Measurements from ENCODE around the gene MYO1H. TPM values are rescaled to one million over a fixed set of nuclear protein-coding genes. Genes with fewer than 3 reads are reported as not detected.
A peak's percentile ranks its signal among the peaks of the same experiment; 100 is the strongest.

The MYO1H gene
- total RNA-seq, 1 experiment from 2014 or later: not detected

DNA sequence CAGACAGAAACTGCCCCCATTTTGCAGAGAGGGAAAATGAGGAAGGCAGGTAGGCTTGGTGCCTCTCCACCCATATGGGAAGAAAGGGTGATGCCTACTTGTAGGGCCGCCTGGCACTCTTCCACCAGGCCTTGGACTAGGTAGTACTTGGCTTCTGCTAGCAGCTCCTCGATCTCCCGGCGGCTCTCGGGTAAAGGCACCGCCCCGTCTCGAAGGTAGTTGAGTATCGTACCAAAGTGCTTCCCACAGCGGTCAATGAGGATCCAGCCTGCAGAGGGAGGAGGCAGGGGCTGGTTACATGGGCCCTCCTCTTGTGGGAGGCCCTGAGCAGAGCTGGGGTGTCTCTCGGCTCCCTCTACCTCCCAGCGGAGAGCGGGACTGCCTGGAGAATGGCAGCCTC is 112.8 kb downstream of the MYO1H start:
- Histone ChIP-seq H3K4me3 (ENCODE audit: low read length) (no peak overlapping the region), H3K36me3 (ENCODE audit: insufficient read depth, low read length) (peaks cover 16% of the 10 kb centered on the region; the same call in 1 of the 2 replicates), H3K79me2 (ENCODE audit: low read length) (peaks cover 68% of the 10 kb centered on the region), H2AFZ (ENCODE audit: low read length) (no peak overlapping the region), H3K27me3 (ENCODE audit: low read length) (no peaks in the 10 kb centered on the region), H3K9ac (ENCODE audit: low read length) (no peak overlapping the region), H3K9me2 (replicated peaks; ENCODE audit: insufficient read depth, low read length) (no peaks in the 10 kb centered on the region), H3K4me1 (ENCODE audit: low read length) (peaks cover 13% of the 10 kb centered on the region), H4K20me1 (ENCODE audit: insufficient read depth, low read depth, low read length) (no peaks in the 10 kb centered on the region), H3K4me2 (ENCODE audit: low read depth, low read length, poor library complexity, severe bottlenecking) (no peak overlapping the region), H3K27ac (ENCODE audit: low read length) (no peak overlapping the region), H3K9me3 (ENCODE audit: low read length) (no peaks in the 10 kb centered on the region)
- DNase-seq: no peak

DNA sequence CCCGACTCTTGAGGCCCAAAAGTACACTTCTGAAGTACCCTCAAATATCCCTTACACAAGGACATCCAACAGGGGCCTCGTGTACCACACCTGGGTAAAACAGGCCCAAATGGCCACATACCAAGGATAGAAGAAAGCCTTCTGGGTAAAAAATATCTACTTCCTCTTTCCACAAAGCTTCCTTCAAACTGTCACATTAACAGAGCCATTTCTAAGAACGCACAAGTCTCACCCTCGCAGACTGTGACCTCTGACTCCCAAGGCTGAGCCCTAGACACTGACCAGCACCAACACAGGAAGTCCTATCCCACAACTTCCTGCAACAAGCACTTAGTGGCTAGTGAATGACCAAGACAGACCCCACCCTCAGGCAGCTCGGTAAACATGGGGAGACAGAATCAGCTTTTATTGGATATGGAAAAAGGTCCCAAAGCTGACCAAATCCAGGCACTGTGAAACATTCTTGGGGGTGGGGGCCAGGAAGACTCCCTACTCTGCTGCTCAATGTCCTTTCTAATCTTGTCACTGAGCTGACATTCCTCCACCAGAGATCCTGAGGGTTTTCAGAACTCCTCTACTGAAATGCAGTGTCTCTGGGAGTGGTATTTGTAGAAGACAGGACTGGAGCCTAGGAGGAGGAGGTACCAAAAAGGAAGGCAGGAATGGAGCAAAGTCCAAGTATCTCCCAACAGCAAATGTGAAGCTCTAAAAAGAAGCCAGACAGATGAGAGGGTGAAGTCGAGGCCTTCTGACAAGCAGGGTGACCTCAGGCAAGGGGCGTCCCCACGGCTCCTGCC is 113.5 kb downstream of the MYO1H start:
- Histone ChIP-seq H3K4me1 (ENCODE audit: low read length) (peaks cover 13% of the 10 kb centered on the region), H3K9me3 (ENCODE audit: low read length) (no peaks in the 10 kb centered on the region), H3K9ac (ENCODE audit: low read length) (no peak overlapping the region), H3K27me3 (ENCODE audit: low read length) (no peaks in the 10 kb centered on the region), H3K9me2 (replicated peaks; ENCODE audit: insufficient read depth, low read length) (no peaks in the 10 kb centered on the region), H4K20me1 (ENCODE audit: insufficient read depth, low read depth, low read length) (peaks cover 3% of the 10 kb centered on the region; the same call in 1 of the 2 replicates), H3K4me3 (ENCODE audit: low read length) (no peak overlapping the region), H2AFZ (ENCODE audit: low read length) (no peak overlapping the region), H3K27ac (ENCODE audit: low read length) (no peak overlapping the region), H3K4me2 (ENCODE audit: low read depth, low read length, poor library complexity, severe bottlenecking) (no peak overlapping the region), H3K79me2 (ENCODE audit: low read length) (peaks cover 75% of the 10 kb centered on the region), H3K36me3 (ENCODE audit: insufficient read depth, low read length) (peaks cover 16% of the 10 kb centered on the region; the same call in 1 of the 2 replicates)
- peak; percentile 66 for DNase-seq

DNA sequence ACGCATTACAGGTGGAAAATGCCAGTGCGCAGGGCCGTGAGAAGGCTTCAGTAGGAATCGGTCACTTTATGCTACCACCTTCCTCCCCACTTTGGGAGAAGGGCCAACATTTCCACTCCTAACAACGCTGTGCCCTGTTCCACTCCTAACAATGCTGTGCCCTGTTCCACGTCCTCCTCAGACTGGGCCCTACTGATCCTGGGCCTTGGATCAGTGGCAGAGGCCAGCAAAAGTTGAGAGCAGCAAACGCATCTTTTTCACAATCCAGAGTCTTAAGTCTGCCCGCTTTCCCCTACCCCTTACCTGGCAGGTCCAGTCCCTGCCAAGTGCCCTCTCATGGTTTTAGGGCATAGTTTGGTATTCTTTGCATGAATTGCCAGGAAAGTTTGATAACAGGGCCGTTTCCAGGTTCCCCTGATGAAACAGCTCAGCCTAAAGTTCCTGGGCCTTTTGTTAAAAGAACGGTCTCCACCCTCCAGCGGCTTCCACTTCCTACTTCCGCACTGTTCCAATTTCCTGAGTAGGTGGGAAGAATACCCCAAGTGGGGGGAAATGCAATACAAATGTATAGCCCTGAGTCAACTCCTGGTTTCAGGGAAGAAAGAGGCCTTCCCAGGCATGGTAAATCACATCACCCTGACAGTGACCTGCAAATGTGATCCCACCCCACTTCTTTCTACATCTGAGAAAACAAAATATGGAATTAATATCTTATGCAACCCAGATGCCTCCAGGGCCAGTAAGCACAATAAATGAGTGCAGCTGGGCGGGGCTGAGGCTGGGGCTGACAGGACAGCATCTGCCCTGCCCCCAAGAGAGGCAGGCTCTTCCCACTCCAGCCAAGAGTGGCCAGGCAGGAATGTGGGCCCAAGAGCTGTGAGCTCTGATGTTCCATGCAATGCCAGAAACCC is 114.4 kb downstream of the MYO1H start:
- H2AFZ ChIP-seq (ENCODE audit: low read length): no peak overlapping the region
- no peak overlapping the region for H3K4me3 ChIP-seq (ENCODE audit: low read length)
- H3K4me2 ChIP-seq (ENCODE audit: low read depth, low read length, poor library complexity, severe bottlenecking): no peak overlapping the region
- H3K27me3 ChIP-seq (ENCODE audit: low read length): no peaks in the 10 kb centered on the region
- H3K4me1 ChIP-seq (ENCODE audit: low read length): peaks cover 13% of the 10 kb centered on the region
- H3K9me3 ChIP-seq (ENCODE audit: low read length): no peaks in the 10 kb centered on the region
- H3K79me2 ChIP-seq (ENCODE audit: low read length): peaks cover 83% of the 10 kb centered on the region
- no peaks in the 10 kb centered on the region for H3K9me2 ChIP-seq (replicated peaks; ENCODE audit: insufficient read depth, low read length)
- DNase-seq: no peak
- peaks cover 6% of the 10 kb centered on the region; the same call in 1 of the 2 replicates for H4K20me1 ChIP-seq (ENCODE audit: insufficient read depth, low read depth, low read length)
- no peak overlapping the region for H3K9ac ChIP-seq (ENCODE audit: low read length)
- 0 out of 2 replicates have a peak, but pooled peaks cover 8% of the 10 kb centered on the region for H3K36me3 ChIP-seq (ENCODE audit: insufficient read depth, low read length)
- H3K27ac ChIP-seq (ENCODE audit: low read length): no peak overlapping the region

DNA sequence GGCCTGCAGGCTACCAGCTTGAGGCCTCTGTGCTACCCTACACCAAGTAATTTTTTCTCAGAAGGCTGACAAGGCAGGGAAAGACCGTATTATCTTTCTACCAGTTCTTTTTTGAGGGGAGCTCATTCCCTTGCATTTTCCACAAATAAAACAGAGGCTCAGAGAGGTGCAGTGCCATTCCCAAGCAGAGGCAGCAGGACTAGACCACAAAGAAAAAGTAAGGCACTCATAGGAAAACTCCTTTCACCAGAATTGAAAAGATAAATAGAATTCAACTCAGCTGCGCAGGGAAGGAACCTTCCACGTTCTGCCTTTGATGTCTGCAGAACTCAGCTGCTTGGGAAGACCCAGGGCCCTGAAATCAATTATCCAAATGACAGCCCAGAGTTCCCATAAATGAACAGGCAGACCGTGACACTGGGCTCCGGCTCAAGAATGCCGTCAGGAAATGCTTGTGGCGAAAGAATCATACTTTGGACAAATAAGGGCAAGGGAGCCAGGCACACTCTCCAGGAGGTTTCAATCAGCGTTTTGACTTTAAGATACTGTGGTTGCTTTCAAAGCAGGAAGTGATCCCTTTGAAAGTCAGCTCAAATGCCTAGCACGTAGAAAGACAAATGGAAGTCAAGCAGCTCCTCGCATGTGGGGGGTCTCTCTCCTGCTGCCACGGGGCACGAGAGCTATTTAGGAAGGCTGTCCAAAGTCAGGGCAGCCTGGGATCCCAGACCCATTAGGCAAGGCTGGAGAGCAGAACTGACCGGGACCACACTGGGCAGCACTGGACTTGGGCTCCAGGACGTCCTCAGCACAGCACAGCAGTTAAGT is 115.4 kb downstream of the MYO1H start:
- H3K27ac ChIP-seq (ENCODE audit: low read length): no peak overlapping the region

DNA sequence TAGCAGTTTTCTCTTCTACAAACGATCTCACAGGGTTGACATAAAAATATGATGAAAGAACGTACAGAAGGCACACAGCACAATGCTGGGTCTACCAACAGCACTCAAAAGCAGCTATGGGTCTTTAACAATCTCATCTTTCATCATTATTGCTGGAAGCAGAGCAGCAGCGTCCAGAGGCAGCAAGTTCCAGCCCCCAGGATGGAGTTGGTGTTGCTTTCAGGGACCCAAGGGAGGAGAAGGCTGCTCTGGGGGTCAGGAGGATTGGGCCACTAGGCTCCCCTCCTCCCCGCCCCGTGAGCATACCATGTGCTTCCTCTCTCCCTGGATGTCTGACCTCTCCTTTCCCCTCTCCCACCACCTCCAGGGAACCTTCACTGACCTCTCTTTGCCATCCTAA is 116.1 kb downstream of the MYO1H start:
- Histone ChIP-seq H2AFZ (ENCODE audit: low read length) (no peak overlapping the region), H3K9ac (ENCODE audit: low read length) (no peak overlapping the region), H4K20me1 (ENCODE audit: insufficient read depth, low read depth, low read length) (peaks cover 6% of the 10 kb centered on the region; the same call in 1 of the 2 replicates), H3K36me3 (ENCODE audit: insufficient read depth, low read length) (no peaks in the 10 kb centered on the region), H3K79me2 (ENCODE audit: low read length) (peaks cover 96% of the 10 kb centered on the region), H3K4me2 (ENCODE audit: low read depth, low read length, poor library complexity, severe bottlenecking) (no peak overlapping the region), H3K9me2 (replicated peaks; ENCODE audit: insufficient read depth, low read length) (no peaks in the 10 kb centered on the region), H3K27ac (ENCODE audit: low read length) (no peak overlapping the region), H3K4me1 (ENCODE audit: low read length) (peaks cover 13% of the 10 kb centered on the region), H3K9me3 (ENCODE audit: low read length) (no peaks in the 10 kb centered on the region), H3K27me3 (ENCODE audit: low read length) (no peaks in the 10 kb centered on the region), H3K4me3 (ENCODE audit: low read length) (no peak overlapping the region)
- no peak for DNase-seq

More for the DNA sequence above, 115.4 kb downstream of the MYO1H start:
- Histone ChIP-seq H3K4me2 (ENCODE audit: low read depth, low read length, poor library complexity, severe bottlenecking) (no peak overlapping the region), H3K4me1 (ENCODE audit: low read length) (peaks cover 13% of the 10 kb centered on the region), H3K9me2 (replicated peaks; ENCODE audit: insufficient read depth, low read length) (no peaks in the 10 kb centered on the region), H2AFZ (ENCODE audit: low read length) (no peak overlapping the region), H3K4me3 (ENCODE audit: low read length) (no peak overlapping the region), H3K9me3 (ENCODE audit: low read length) (no peaks in the 10 kb centered on the region), H4K20me1 (ENCODE audit: insufficient read depth, low read depth, low read length) (peaks cover 6% of the 10 kb centered on the region; the same call in 1 of the 2 replicates), H3K9ac (ENCODE audit: low read length) (no peak overlapping the region), H3K27me3 (ENCODE audit: low read length) (no peaks in the 10 kb centered on the region), H3K36me3 (ENCODE audit: insufficient read depth, low read length) (no peaks in the 10 kb centered on the region), H3K79me2 (ENCODE audit: low read length) (peaks cover 92% of the 10 kb centered on the region)
- no peak for DNase-seq

DNA sequence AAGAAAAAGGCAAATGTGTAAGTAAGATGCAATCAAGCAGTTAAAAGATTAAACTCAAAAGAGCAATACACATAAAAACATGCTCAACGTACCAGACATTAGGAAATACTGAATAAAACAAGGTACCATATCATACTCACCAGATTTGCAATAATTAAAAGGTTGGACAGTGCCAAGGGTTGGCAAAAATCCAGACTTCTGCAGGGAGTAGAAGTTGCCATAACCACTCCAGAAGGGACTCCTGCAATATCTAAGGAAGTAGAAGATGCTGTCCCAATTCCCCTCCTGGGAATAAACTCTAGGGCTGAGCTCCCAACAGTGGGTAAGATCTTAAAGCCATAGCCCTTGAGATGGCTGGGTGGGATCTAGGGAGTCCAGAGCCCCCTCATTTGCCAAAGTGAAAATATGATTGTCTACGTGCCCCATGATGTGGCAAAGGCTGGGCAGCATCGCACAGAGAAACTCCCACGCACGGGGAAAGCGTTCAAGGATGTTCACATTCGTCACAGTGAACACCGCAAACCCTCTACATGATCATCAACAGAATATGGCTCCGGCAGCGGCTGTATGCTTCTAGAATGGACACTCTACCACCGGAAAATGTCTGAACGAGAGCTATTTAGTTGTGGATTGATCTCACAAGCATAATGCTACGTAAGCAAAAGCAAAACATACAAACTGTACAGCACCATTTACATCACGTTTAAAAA is 117.1 kb downstream of the MYO1H start:
- no peaks in the 10 kb centered on the region for H3K9me3 ChIP-seq (ENCODE audit: low read length)
- no peak for DNase-seq
- H3K9ac ChIP-seq (ENCODE audit: low read length): no peak overlapping the region
- peaks cover 13% of the 10 kb centered on the region for H3K4me1 ChIP-seq (ENCODE audit: low read length)
- H3K4me2 ChIP-seq (ENCODE audit: low read depth, low read length, poor library complexity, severe bottlenecking): no peak overlapping the region
- H3K36me3 ChIP-seq (ENCODE audit: insufficient read depth, low read length): no peaks in the 10 kb centered on the region
- H4K20me1 ChIP-seq (ENCODE audit: insufficient read depth, low read depth, low read length): peaks cover 6% of the 10 kb centered on the region; the same call in 1 of the 2 replicates
- no peak overlapping the region for H2AFZ ChIP-seq (ENCODE audit: low read length)
- H3K9me2 ChIP-seq (replicated peaks; ENCODE audit: insufficient read depth, low read length): no peaks in the 10 kb centered on the region
- peaks cover 96% of the 10 kb centered on the region for H3K79me2 ChIP-seq (ENCODE audit: low read length)
- no peak overlapping the region for H3K27ac ChIP-seq (ENCODE audit: low read length)
- H3K27me3 ChIP-seq (ENCODE audit: low read length): no peaks in the 10 kb centered on the region
- H3K4me3 ChIP-seq (ENCODE audit: low read length): no peak overlapping the region

DNA sequence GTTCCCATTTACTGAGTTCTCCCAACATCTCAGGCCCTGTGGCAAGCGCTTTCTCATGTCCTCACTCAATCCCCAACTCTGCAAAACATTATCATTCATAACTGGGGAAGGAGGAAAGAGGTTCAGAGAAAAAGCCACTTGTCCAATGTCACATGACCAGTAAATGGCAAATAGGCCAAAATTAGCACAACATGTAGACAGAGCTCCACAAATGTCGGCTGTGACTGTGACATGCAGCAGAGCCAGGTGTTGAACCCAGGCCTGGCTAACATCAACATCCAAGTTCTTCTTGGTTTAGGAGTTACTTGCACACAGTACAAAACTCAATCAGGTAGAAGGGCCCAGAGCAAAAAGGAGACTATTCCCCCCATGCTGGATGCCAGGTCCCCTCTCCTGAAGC is 118.6 kb downstream of the MYO1H start:
- Histone ChIP-seq H3K36me3 (ENCODE audit: insufficient read depth, low read length) (no peaks in the 10 kb centered on the region), H3K79me2 (ENCODE audit: low read length) (peaks cover 96% of the 10 kb centered on the region)

More for the DNA sequence above, 118.6 kb downstream of the MYO1H start:
- Histone ChIP-seq H4K20me1 (ENCODE audit: insufficient read depth, low read depth, low read length) (peaks cover 12% of the 10 kb centered on the region; the same call in 1 of the 2 replicates), H3K4me1 (ENCODE audit: low read length) (peaks cover 7% of the 10 kb centered on the region), H3K27me3 (ENCODE audit: low read length) (no peaks in the 10 kb centered on the region), H3K9me3 (ENCODE audit: low read length) (no peaks in the 10 kb centered on the region), H3K4me3 (ENCODE audit: low read length) (no peak overlapping the region), H3K4me2 (ENCODE audit: low read depth, low read length, poor library complexity, severe bottlenecking) (no peak overlapping the region), H3K9ac (ENCODE audit: low read length) (no peak overlapping the region), H3K9me2 (replicated peaks; ENCODE audit: insufficient read depth, low read length) (no peaks in the 10 kb centered on the region), H2AFZ (ENCODE audit: low read length) (no peak overlapping the region), H3K27ac (ENCODE audit: low read length) (no peak overlapping the region)
- DNase-seq: no peak
